Measurements from ENCODE around the gene NPHS1. TPM values are rescaled to one million over a fixed set of nuclear protein-coding genes. Genes with fewer than 3 reads are reported as not detected.

NPHS1 gene
- total RNA-seq, 1 experiment from 2014 or later: not detected

- CTCF ChIA-PET: no interaction called here
- POLR2A ChIA-PET (ENCODE audit: unreplicated experiment): no interaction called here
- Histone ChIP-seq H3K9me3 (ENCODE audit: low read length) (no peaks in the 10 kb centered on the region), H3K27me3 (ENCODE audit: low read length) (peaks cover 5% of the 10 kb centered on the region), H3K27ac (ENCODE audit: low read length) (no peak overlapping the region), H3K79me2 (ENCODE audit: low read length) (no peaks in the 10 kb centered on the region), H4K20me1 (ENCODE audit: low read length) (no peaks in the 10 kb centered on the region), H3K9ac (ENCODE audit: low read length) (no peak overlapping the region), H3K4me1 (ENCODE audit: insufficient read depth, low read length) (no peaks in the 10 kb centered on the region), H3K4me3 (ENCODE audit: low read length) (no peak overlapping the region), H3K36me3 (ENCODE audit: low read depth, low read length) (no peaks in the 10 kb centered on the region), H3F3A (ENCODE audit: low read length, unreplicated experiment) (no peaks in the 10 kb centered on the region), H2AFZ (ENCODE audit: low read length) (no peak overlapping the region), H3K4me2 (ENCODE audit: low read length) (no peak overlapping the region), H3K9me2 (replicated peaks; ENCODE audit: low read length) (no peaks in the 10 kb centered on the region)
- intact Hi-C loops (cut with micrococcal nuclease): loop anchor here (10.0 kb wide), 1 partner anchor 129 kb away; no protein-coding TSS in a partner anchor
- no peak for DNase-seq
- TF ChIP-seq CTCF (conservative IDR thresholded peaks at IDR 0.05; ENCODE audit: low read depth, low read length) (no peak), EZH2phosphoT487 (IDR thresholded peaks at IDR 0.05; ENCODE audit: borderline replicate concordance, low read length) (no peak), EZH2 (IDR thresholded peaks at IDR 0.05; ENCODE audit: low read length, unreplicated experiment) (no peak)
- no peak for ATAC-seq
- no TSS peak for BruUV-seq (replicated peaks)
Observed at GRCh38 chr19:35824150-35824549, 28.2 kb downstream of the NPHS1 start.

GRCh38 chr19:35822579-35822978, 29.7 kb downstream of the NPHS1 start:
- intact Hi-C loops (cut with micrococcal nuclease): loop anchor here (10.0 kb wide), 1 partner anchor 128 kb away; no protein-coding TSS in a partner anchor
- no peaks in the 10 kb centered on the region for H3F3A ChIP-seq (ENCODE audit: low read length, unreplicated experiment)
- CTCF ChIA-PET: no interaction called here
- no peaks in the 10 kb centered on the region for H3K9me2 ChIP-seq (replicated peaks; ENCODE audit: low read length)
- no peaks in the 10 kb centered on the region for H3K79me2 ChIP-seq (ENCODE audit: low read length)
- no peak for ATAC-seq
- no TSS peak for BruUV-seq (replicated peaks)
- no peak overlapping the region for H3K27ac ChIP-seq (ENCODE audit: low read length)
- POLR2A ChIA-PET (ENCODE audit: unreplicated experiment): no interaction called here
- H3K27me3 ChIP-seq (ENCODE audit: low read length): peaks cover 5% of the 10 kb centered on the region
- H3K9me3 ChIP-seq (ENCODE audit: low read length): no peaks in the 10 kb centered on the region
- H3K9ac ChIP-seq (ENCODE audit: low read length): no peak overlapping the region
- H3K4me2 ChIP-seq (ENCODE audit: low read length): no peak overlapping the region
- DNase-seq: no peak
- H3K36me3 ChIP-seq (ENCODE audit: low read depth, low read length): no peaks in the 10 kb centered on the region
- no peak for TF ChIP-seq EZH2phosphoT487 (IDR thresholded peaks at IDR 0.05; ENCODE audit: borderline replicate concordance, low read length)
- TF ChIP-seq CTCF (conservative IDR thresholded peaks at IDR 0.05; ENCODE audit: low read depth, low read length): no peak
- no peak for TF ChIP-seq EZH2 (IDR thresholded peaks at IDR 0.05; ENCODE audit: low read length, unreplicated experiment)
- H3K4me1 ChIP-seq (ENCODE audit: insufficient read depth, low read length): no peaks in the 10 kb centered on the region
- no peaks in the 10 kb centered on the region for H4K20me1 ChIP-seq (ENCODE audit: low read length)
- H3K4me3 ChIP-seq (ENCODE audit: low read length): no peak overlapping the region
- H2AFZ ChIP-seq (ENCODE audit: low read length): no peak overlapping the region

- Histone ChIP-seq H3F3A (ENCODE audit: low read length, unreplicated experiment) (no peaks in the 10 kb centered on the region), H3K9me2 (replicated peaks; ENCODE audit: low read length) (no peaks in the 10 kb centered on the region), H3K9ac (ENCODE audit: low read length) (no peak overlapping the region), H3K4me3 (ENCODE audit: low read length) (no peak overlapping the region), H3K4me2 (ENCODE audit: low read length) (no peak overlapping the region), H3K36me3 (ENCODE audit: low read depth, low read length) (no peaks in the 10 kb centered on the region), H3K4me1 (ENCODE audit: insufficient read depth, low read length) (no peaks in the 10 kb centered on the region), H2AFZ (ENCODE audit: low read length) (no peak overlapping the region), H3K9me3 (ENCODE audit: low read length) (no peaks in the 10 kb centered on the region), H3K27ac (ENCODE audit: low read length) (no peak overlapping the region), H4K20me1 (ENCODE audit: low read length) (no peaks in the 10 kb centered on the region), H3K79me2 (ENCODE audit: low read length) (no peaks in the 10 kb centered on the region), H3K27me3 (ENCODE audit: low read length) (no peaks in the 10 kb centered on the region)
- intact Hi-C loops (cut with micrococcal nuclease): no loop called here
- DNase-seq (no peak), ATAC-seq (no peak)
- ChIA-PET CTCF (no interaction called here), POLR2A (ENCODE audit: unreplicated experiment) (no interaction called here)
- no peak for TF ChIP-seq CTCF (conservative IDR thresholded peaks at IDR 0.05; ENCODE audit: low read depth, low read length)
- no peak for TF ChIP-seq EZH2phosphoT487 (IDR thresholded peaks at IDR 0.05; ENCODE audit: borderline replicate concordance, low read length)
- no peak for TF ChIP-seq EZH2 (IDR thresholded peaks at IDR 0.05; ENCODE audit: low read length, unreplicated experiment)
- no TSS peak for BruUV-seq (replicated peaks)
Observed at GRCh38 chr19:35818445-35818844, 33.9 kb downstream of the NPHS1 start.

Data from PC-3 (cell line).